ENCODE results near the gene ZNF784. TPM values are rescaled to one million over a fixed set of nuclear protein-coding genes. Genes with fewer than 3 reads are reported as not detected.
"Not testable (repeated sequence)": the region's sequence is repeated elsewhere in the genome, so short reads cannot be mapped to it uniquely, and the experiment has no call there.

ZNF784 gene
- total RNA-seq, 4 donors from 2014 or later, result 2.5 to 3.8 (median 3.2) TPM

GRCh38 chr19:55576746-55577145 is 47.6 kb downstream of the ZNF784 start:
- DNase-seq (ENCODE audit: low spot score), result no peak
- TF ChIP-seq, protein P1, sequence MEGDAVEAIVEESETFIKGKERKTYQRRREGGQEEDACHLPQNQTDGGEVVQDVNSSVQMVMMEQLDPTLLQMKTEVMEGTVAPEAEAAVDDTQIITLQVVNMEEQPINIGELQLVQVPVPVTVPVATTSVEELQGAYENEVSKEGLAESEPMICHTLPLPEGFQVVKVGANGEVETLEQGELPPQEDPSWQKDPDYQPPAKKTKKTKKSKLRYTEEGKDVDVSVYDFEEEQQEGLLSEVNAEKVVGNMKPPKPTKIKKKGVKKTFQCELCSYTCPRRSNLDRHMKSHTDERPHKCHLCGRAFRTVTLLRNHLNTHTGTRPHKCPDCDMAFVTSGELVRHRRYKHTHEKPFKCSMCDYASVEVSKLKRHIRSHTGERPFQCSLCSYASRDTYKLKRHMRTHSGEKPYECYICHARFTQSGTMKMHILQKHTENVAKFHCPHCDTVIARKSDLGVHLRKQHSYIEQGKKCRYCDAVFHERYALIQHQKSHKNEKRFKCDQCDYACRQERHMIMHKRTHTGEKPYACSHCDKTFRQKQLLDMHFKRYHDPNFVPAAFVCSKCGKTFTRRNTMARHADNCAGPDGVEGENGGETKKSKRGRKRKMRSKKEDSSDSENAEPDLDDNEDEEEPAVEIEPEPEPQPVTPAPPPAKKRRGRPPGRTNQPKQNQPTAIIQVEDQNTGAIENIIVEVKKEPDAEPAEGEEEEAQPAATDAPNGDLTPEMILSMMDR (IDR thresholded peaks at IDR 0.05), result no peak
- ATAC-seq (ENCODE audit: low FRiP score), result no peak

DNA sequence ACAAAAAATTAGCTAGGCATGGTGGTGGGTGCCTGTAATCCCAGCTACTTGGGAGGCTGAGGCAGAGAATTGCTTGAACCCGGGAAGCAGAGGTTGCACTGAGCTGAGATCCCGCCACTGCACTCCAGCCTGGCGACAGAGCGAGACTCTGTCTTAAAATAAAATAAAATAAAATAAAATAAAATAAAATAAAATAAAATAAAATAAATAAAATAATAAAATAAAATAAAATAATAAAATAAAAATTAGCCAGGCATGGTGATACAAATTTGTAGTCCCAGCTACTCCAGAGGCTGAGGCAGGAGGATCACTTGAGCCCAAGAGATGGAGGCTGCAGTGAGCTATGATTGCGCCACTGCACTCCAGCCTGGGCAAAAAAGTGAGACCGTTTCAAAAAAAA is 50.4 kb downstream of the ZNF784 start:
- DNase-seq (ENCODE audit: low spot score); ATAC-seq (ENCODE audit: low FRiP score): not testable (repeated sequence)

Other genes with a start within 250 kb of the ZNF784 start
- gene TMEM190, start 247.7 kb downstream of the ZNF784 start, total RNA-seq, result not detected
- 1 to 10 TPM in 3 of 4 donors, not detected in 1; 1.5 to 1.7 (median 1.6) TPM for gene TMEM238, start 240.3 kb downstream of the ZNF784 start, total RNA-seq
- 100 to 1,000 TPM; 490 to 747 (median 555) TPM for gene RPL28, start 238.6 kb downstream of the ZNF784 start, total RNA-seq
- 10 to 100 TPM in 2 of 4 donors, 1 to 10 TPM in 2; 7.4 to 25.6 (median 13.0) TPM for gene UBE2S, start 216.8 kb downstream of the ZNF784 start, total RNA-seq
- gene SHISA7, start 181.3 kb downstream of the ZNF784 start, total RNA-seq, result not detected
- gene ISOC2, start 162.9 kb downstream of the ZNF784 start, total RNA-seq, result 10 to 100 TPM; 52.5 to 96.8 (median 62.5) TPM
- gene C19orf85, start 159.8 kb downstream of the ZNF784 start, total RNA-seq, result not detected
- gene ZNF628, start 147.9 kb downstream of the ZNF784 start, total RNA-seq, result 1 to 10 TPM; 1.7 to 6.4 (median 2.6) TPM
- gene NAT14, start 139.4 kb downstream of the ZNF784 start, total RNA-seq, result 1 to 10 TPM; 2.3 to 4.6 (median 2.6) TPM
- gene SSC5D, start 136.1 kb downstream of the ZNF784 start, total RNA-seq, result 1 to 10 TPM; 1.6 to 6.1 (median 3.5) TPM
- gene SBK2, start 87.4 kb downstream of the ZNF784 start, total RNA-seq, result under 1 TPM in 1 of 4 donors, not detected in 3; 0.56 TPM
- 1 to 10 TPM in 1 of 4 donors, under 1 TPM in 2, not detected in 1; 0.36 to 1.5 (median 0.79) TPM for gene SBK3, start 79.0 kb downstream of the ZNF784 start, total RNA-seq
- gene ZNF579, start 43.7 kb downstream of the ZNF784 start, total RNA-seq, result 1 to 10 TPM; 1.3 to 4.0 (median 2.3) TPM
- gene FIZ1, start 25.0 kb downstream of the ZNF784 start, total RNA-seq, result 1 to 10 TPM; 4.2 to 7.1 (median 5.0) TPM
- gene ZNF524, start 24.3 kb downstream of the ZNF784 start, total RNA-seq, result 10 to 100 TPM; 15.6 to 27.5 (median 17.4) TPM
- 1 to 10 TPM; 2.2 to 6.3 (median 3.8) TPM for gene ZNF865, start 18.9 kb downstream of the ZNF784 start, total RNA-seq
- 10 to 100 TPM; 11.4 to 20.5 (median 13.8) TPM for gene ZNF580, start 16.4 kb upstream of the ZNF784 start, total RNA-seq
- gene ZNF581, start 19.1 kb upstream of the ZNF784 start, total RNA-seq, result 10 to 100 TPM in 3 of 4 donors, 1 to 10 TPM in 1; 9.9 to 15.0 (median 11.9) TPM
- gene CCDC106, start 23.6 kb upstream of the ZNF784 start, total RNA-seq, result 10 to 100 TPM in 3 of 4 donors, 1 to 10 TPM in 1; 9.8 to 15.2 (median 11.0) TPM
- gene U2AF2, start 30.5 kb upstream of the ZNF784 start, total RNA-seq, result 100 to 1,000 TPM in 2 of 4 donors, 10 to 100 TPM in 2; 55.2 to 132 (median 86.1) TPM
- gene EPN1, start 50.7 kb upstream of the ZNF784 start, total RNA-seq, result 10 to 100 TPM; 56.4 to 82.3 (median 62.0) TPM
- gene NLRP9, start 113.8 kb upstream of the ZNF784 start, total RNA-seq, result not detected
- not detected for gene RFPL4A, start 134.5 kb upstream of the ZNF784 start, total RNA-seq
- gene RFPL4AL1, start 144.6 kb upstream of the ZNF784 start, total RNA-seq, result not detected
- gene NLRP11, start 207.4 kb upstream of the ZNF784 start, total RNA-seq, result not detected
- gene NLRP4, start 212.0 kb upstream of the ZNF784 start, total RNA-seq, result not detected

Measured in omental fat pad (tissue), 4 donors.